G401.6 (cell line): ENCODE measurements around the gene ZMIZ1.

Experiments used
- FAIRE-seq: peaks from 2 replicates; lab custom pipeline; 2012; peaks lifted over from hg19 to GRCh38; lab: Jason Lieb, UNC

The ZMIZ1 gene

DNA sequence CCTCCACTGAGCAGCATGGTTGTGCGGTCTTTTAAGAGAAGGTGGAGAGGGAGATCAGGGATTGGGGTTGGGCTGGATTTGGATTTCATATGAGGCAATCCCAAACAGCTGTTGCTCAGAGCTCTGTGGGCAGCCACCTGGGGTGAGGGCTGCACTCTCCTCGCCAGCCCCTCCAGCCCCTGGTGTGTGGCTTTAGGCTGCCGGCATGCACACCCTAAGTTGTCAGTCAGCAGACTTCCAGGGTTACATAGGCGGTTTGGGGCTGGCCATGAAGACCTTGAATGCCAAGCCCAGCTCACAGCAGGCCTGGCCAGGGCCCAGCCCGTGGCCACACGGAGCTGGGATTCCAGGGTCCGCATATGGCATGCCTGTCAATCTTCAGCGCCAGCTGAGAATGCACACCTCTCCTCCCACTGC is 54.8 kb downstream of the ZMIZ1 start:
- no peak for FAIRE-seq

DNA sequence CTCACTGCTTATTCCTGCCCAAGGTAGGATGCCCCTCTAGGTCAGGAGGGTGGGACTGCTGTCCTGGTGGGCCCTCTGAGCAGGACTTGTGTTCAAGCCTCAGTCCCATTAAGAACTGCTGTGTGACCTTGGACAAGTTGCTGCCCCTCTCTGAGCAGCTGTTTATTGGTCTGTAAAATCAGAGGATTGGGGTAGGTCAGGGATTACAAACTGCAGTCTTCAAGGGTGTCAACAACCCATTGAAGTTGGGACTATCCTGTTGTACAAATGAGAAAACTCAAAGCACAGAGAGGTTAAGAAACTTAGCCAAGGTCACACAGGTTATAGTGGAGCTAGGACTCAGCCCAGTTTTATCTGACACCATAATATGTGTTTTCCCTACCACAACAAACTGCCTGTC is 55.3 kb downstream of the ZMIZ1 start:
- FAIRE-seq, result no peak

DNA sequence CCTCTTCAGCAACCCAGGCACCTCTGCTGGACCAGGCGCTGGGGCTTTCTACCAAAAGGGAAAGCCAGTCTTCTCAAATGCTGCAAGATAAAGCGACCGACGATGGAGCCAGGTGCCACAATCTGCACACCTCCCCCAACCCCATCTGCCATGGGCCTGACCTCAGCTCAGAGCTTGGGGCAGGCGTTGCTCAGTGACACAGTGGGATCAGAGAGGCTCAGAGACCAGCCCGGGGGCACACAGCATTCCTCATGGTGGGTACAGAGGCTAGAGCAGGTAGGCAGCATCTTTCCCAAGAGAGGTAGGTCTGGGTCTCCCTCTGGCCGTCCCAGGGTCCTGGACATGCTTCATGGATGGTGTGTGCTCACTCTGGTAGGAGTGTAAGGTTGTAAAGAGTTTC is 56.3 kb downstream of the ZMIZ1 start:
- FAIRE-seq, result no peak

DNA sequence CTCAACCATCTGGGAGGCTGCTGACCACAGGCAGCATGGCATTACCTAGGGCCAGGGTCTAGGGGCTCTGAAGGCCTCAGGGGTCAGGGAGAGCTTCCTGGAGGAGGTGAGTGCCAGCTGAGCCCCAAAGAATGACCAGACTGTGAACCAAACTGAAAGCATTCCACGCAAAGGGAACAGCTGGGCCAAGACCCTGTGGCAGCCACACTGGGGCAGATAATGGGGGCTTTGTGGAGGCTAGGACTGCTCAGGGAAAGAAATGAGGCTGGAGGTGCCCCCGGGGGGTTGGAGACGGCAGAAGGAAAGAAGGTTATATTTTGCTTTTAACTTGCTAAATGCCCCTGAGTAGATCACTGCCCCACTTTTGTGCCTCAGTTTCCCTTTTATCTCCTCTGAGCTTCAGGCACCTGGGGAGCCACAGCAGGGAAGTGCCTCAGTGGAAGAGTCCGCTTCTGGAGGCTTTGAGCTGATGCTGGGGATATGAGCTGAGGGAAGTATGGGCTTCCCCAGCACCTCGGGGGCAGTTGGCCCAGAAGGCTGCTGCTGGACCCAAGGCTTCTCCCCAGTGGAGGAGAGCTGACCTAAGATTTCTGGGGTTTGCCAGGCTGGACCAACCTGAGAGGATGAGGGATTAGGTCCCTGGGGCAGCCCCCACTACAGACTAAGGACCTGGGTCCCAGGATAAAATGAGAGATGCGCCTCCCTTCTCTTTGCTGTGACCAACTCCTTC is 57.8 kb downstream of the ZMIZ1 start:
- FAIRE-seq, result no peak

DNA sequence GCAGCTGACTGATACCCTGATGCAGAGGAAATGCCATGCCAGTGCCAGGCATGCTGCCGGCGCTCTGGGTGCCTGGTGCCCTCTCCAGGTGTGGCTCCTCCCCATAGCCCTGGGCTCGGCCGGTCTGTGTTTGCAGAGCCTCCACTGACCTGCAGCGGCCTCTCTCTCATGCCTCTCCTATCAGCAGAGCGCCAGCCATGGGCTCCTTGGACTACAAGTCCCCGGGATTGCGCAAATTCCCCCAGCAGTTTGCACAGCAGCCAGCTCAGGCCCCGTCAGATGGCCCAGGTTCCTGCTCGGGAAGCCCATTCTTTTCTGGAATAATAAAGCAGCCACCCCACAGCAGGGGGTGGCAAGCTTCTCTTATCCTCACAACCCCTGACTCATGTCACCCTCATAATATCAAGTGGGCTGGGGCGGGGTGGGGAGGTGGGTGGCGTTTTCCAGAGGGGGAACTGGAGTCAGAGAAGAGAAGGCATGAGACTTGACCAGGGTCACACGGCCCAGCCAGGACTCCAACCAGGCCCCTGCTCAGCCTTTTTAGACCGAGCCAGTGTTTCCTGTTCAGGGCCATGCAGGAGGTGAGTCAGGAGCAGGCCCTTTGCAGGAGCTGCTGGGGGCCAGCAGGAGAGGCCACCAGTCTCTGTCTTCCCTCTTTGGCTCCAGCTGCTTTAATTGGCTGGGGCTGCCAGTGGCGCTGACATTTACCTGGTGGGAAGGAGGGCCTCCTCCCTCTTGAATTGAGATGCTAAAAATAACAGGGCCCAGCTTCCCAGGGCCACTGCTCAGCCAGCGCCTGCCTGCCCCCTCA is 58.6 kb downstream of the ZMIZ1 start:
- FAIRE-seq, result no peak

DNA sequence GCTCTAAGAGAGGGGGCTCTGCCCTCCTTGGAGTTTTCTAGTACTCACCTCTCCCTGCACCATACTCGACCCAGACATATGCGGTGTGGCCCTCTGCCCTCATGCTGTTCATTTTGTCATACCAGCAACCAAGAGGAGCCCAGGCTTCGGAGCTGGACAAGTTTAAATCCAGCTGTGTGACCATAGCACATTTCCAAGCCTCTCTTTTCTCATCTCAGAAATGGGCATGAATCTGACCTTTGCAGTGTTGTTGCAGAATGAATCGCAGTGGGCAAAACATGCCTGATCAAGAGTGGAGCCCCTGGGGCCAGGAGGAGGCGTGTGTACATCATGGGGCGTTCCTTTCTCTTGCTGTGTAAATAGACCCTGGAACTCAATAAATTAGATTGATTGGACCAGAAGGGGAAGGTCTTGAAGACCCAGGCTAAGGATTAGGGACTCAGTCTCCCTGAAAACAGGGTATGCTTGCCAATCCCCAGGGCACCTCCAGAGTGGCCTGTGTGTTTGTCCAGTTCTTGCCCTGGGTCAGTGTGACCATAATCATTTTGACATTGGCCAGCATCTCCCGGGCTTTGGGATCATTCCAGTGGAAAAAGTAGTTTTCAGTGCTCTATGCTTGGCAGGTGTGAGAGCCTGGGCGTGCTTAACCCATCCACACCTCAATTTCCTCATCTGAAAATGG is 59.6 kb downstream of the ZMIZ1 start:
- FAIRE-seq, result no peak

DNA sequence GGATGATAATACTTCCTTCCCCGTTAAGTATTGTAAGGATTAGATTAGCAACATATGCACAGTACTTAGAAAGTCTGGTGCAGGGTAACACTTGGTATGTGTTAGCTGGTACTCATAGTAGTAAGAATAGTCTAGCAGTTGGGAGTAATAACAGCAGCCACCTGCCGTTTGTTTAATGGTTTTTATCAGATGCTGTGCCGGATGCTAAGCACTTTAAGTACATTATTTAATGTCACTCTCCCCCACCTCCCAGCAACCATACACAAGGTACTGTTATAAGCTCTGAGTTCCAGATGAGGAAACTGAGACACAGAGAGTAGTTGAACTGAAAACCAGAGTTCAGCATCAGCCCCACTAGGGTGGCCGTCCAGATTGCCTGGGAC is 60.1 kb downstream of the ZMIZ1 start:
- FAIRE-seq, result no peak

DNA sequence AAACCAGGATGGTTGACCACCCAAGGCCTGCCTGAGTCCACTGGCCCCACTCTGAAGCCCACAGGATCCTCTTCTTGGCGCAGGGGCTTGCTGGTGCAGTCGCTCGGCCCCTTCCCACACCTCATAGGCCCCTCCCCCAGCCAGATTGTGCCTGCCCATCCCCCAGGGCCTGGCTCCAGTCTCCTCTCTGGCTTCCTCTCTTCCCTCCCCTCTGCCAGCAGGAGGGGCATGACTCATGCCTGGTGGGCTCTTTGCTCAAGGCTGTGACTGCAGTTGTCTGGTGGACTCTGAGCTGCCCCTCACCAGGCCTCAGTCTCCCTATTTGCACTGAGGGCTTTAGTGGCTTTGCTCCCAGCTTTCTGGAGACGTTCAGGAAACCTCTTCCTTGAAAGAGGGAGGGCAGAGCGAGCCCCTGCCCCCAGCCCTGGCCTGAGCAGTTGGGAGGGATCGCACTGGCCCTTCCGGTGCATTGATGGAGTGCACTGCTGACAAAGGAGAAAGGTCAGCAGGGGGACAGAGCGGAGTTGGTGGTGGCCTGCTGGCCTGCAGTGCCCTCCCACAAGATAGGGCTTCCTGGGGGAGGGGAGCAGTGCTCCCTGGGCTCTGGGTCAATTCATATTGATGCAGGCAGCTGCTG is 60.7 kb downstream of the ZMIZ1 start:
- FAIRE-seq, result no peak

DNA sequence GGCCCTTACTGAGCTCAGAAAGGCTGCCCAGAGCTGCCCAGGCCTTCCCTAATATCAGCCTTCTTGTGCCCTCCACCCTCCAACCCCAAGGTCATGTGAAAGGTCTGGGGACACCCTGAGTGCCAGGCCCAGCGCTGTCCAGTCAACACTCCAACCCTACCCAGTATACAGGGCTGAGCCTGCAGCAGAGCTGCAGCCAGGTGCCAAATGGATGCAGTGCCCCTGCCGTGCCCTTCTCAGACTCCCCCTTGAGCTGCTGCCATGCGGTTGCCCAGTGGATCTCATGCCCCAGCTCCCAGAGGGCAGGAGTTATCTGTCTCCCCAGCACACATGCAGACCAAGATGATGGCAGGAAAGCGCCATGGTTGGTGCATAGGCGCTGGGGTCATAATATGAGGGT is 61.5 kb downstream of the ZMIZ1 start:
- no peak for FAIRE-seq

DNA sequence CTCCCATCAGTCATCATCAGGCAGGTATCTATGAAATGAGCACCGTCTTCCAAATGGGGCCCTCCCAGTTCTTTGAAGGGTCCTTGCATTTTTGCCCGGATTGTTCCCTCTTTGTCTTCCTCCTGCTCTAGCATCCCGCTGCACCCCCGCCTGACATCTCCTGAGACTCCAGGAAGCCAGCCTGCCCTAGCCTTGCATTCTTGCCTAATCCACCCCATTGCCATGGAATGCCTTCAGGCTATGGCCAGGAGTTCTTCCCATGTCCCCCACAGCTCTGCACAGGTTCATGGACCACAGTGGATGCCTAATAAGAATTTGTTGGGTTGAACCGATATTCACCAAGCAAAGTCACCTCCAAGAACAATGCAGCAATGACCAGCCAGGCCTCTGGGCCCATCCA is 62.1 kb downstream of the ZMIZ1 start:
- no peak for FAIRE-seq

DNA sequence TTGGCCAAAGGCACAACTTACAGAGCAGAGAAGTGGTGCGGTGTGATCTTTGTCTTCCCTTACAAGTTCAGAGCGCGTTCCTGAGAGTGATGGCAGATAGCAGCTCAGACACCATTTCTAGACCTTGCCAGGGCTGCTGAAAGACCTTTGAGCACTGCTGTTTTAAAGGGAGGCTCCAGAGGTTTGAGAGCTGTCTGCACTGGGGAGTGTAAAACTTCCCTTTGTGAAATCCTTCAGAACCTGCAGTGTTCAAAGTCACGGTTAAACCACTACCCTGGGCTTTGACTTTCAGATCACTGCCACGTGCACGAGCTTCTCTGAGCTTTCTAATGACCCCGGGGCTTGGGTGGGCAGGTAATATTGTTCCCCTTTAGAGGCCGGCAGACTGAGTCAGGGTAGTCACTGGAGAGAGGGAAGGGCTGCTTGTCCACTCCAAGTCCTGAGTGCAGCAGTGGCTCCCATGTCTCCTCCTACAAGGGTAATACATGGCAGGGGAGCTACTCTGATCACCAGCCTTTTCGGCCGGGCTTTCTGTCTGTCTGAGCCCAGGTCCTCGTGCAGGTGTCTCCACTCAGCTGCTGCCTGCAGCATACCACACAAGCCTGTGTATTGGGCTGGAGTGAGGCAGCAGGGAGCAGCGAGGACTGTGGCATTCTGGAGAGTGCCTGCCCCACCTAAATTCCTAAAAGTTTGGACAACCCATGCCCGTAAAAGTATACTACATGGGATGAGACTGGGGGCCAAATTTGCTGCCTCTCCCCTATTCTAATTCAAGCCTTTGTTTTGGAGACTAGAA is 63.3 kb downstream of the ZMIZ1 start:
- no peak for FAIRE-seq

DNA sequence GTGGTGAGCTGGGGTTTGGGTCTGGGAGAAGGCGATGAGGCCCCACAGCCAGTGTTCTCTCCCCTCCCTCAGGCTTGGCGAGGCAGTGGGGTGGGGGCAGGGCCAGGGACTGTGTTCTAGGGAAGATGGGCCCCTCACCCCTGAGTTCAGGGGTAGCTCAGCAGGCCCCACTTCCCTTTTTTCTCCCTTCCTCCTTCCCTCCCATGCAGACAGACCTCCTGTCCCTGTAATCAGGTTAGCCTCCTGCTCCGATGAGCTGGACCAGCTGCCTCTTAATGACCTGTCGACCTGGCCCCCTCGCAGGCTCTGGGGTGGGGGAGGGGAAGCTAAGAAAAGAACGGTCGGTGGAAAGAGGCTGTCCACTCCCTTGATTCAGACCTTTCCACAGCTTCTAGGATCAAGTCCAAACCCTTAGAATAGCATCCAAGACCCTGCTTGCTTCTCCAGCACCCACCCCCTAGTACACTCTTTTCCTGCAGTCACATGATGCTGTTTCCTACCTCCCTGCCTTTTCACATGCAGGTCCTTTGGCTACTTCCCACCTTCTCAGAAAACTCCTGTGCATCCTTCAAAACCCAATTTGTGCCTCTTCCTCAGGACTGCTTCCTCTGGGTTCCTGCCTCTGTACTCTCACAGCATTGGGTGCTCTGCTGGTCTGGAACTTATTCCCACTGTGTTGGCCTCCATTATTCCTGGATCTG is 64.1 kb downstream of the ZMIZ1 start:
- no peak for FAIRE-seq

DNA sequence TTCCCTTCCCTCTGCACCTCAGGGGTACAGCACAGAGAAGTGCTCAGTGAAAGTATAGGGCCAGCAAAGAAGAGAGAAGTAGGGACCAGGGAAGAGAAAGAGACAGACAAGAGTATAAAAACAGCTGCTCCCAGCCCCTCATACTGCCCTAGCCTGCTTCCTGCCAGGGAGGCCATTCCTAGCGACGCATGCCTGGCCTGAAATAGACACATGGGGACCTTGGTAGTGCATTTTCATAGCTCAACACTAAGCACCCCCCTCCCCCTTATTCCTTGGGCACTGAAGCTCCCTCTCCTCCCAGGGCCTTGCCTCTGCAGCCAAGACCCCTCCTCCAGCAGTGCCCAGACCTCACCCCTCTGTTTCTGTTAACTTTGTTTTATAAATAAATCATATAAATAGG is 64.7 kb downstream of the ZMIZ1 start:
- FAIRE-seq, result no peak

DNA sequence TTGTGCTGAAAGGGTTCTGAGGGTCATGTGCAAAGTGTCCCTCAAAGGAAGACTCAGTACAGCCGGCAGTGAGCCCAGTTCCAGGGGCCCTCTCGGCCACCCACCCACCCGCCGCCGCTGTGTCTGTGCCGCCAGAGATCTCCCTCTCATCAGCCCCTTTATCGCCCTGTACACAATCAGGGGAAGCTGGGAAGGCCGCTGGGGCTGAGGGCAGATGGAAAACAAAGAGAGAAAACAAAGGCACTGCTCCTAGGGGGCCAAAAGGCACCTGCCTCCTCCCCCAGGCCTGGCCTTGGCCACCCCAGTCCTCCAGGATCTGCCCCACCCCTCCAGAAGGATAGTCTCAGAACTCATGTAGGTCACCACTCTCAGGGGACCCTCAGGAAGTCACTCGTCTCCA is 67.0 kb downstream of the ZMIZ1 start:
- no peak for FAIRE-seq

DNA sequence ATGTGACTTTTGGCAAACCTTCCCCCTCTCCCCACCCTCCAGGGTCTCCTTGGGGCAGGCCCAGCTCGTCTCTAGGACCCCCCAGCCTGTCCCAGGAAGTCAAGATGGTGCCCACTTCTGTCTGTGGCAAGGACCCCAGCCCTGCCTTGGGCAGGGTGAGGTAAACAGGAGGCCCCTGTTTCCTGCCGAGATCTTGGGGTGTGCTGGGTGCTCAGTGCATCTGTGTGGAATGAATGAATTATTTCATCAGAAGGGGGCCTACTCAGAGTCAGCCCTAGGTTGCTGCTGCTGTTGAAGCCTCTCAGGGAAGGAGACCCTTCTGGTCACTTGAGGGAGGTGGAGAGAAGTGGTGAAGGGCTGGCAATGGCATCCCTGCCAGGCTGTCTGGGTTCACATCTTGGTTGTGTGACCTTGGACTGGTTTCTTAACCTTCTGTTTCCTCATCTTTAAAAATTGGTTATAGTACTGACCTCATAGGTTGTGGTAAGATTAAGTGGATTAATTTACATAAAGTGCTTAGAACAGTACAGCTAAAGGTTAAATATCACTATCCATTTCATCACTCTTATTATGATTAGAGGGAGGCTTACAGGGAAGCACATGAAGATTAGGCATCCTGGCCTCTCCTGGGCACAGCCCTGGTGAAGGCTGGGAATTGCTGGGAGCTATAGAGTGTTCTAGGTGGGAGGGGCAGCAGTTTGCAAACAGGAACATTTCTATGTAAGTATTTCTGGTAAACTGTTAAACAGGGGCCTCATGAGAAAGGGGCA is 67.7 kb downstream of the ZMIZ1 start:
- FAIRE-seq, result no peak

DNA sequence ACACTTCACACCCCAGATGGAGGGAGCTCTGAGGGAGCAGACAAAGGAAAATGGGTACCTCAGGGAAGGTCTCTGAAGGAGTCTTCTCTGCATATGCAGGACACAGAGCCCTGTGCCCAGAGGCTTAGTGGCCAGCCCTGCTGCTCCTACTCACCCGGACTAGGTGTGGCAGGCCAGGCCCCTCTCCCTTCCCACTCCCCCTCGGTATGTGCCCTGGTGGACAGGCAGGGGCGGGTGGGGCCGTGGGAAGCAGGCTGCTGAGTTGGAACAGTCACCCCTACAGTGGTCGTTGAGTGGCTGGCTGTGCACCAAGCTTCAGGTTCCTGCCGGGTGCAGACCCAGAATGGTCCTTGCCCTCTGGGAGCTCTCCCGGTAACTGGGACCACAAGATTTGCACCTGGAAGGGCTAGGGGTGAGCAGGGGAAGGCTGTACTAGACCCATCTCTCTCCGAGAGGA is 68.6 kb downstream of the ZMIZ1 start:
- FAIRE-seq, result no peak

DNA sequence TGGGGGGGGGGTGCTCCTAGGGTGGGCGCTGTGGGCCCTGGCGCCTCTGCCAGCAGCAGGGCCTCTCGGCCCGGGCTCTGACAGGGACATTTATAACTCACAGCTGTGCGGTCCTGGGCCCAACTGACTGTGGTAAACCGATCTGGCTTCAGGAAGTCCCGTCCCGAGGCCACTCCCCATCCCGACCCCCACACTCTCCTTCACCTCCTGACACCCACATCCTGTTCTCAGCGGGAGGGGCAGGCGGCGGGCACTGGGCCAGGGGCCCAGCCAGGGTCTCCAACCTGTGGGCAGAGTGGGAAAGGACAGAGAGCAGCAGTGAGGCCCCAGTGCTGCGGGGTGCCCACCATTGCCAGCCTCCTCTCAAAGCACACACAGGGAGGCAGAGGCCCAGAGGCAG is 69.1 kb downstream of the ZMIZ1 start:
- no peak for FAIRE-seq

DNA sequence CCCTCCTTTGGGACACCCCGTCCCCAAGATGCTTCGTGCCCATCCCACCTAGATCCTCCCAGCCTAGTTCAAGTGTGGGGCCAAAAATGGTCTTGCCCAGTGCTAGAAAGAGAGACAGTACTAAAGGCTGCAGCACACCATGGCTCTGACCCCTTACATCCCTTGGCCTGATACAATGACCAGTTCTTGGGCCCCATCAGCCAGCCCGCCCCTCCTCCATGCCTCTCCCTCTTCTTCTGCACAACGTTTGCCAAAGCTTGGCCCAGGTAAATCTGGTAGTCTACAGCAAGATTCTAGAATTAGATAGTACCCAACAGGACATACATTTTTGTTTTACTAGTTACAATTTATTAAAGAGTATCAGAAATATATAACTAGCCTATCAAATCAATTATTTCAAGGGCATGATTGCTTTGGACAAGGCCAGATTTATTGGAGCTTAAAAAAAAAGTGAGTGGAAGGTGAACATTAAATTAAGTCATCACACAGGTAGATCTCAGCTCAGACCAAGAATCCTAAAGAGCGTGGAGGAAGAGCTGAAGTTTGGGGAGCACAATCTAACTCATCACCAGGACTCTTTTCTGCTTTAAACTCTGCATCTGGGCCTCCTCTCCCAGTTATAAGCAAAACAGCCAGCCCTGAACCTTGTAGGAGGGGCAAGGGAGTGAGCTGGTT is 69.8 kb downstream of the ZMIZ1 start:
- FAIRE-seq, result no peak

DNA sequence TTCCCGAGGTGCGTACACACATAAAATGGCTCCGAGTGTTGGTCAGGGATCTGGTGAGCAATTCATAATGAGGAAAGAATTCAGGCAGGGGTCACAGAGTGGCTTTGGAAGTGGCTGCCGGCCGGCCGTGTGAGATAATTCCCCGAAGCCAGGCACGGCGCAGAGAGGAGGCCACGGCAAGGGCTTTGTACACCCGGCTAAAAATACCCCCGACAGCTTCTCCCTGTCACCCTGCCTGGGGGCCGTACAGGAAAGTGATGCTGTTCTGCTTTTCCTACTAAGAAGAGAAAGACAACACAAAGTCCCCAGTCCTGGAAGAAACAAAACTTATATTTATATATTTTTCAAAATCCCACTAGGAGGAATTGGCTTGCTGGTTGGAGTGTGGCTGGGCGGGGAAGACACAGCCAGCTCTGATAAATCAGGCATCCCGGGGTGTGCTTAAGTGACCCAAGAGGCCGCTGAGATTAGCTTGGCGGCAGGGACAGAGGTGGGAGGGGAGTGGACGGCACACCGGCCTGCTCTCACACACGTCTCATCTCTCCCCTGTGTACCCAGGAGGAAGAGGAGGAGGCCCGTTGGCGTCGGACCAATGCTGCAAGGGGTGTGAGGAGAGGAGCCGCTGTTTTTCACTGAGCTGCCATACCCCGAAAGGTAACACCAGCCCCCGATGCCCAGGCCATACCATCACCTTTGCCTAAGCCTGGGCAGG is 70.5 kb downstream of the ZMIZ1 start:
- FAIRE-seq, result no peak
